Endometrium (tissue), 2 donors: ENCODE data around the gene POLR2E.

Experiments used
- FAIRE-seq: peaks from 2 replicates; lab custom pipeline; 2012; peaks lifted over from hg19 to GRCh38; lab: Jason Lieb, UNC
- donor health status: control.
- donor health status: control.

The POLR2E gene

DNA sequence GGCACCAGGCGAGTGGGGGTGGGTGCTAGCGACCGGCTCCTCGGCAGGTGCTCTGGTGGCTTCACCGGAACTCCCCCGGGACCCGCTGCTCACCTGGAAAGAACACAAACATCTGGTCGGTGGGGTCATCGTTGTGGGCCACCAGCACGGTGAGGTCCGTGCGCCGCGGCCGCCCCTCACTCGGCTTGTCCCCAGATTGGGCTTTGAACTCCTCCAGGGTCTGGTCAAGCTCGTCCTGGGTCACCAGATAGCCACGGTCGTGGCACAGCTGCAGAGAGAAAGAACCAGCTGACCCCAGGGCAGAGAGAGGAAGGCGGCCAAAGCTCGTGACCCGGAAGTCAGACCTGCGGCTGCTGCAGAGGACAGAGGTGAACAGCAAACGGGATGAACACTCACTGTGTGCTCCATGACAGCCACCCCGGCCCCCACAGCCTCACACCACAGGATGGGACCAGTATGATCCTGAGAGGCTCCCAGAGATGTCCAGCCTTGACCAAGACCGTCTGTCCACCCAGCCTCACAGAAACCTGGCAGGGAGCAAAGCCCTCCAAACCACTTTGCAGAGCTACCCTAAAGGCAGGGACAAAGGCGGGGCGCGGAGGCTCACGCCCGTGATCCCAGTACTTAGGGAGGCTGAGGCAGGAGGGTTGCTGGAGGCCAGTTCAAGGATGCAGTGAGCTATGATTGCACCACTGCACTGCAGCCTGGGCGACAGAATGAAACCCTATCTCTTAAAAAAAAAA lies 1.2 kb downstream of the POLR2E start:
- no peak for FAIRE-seq

DNA sequence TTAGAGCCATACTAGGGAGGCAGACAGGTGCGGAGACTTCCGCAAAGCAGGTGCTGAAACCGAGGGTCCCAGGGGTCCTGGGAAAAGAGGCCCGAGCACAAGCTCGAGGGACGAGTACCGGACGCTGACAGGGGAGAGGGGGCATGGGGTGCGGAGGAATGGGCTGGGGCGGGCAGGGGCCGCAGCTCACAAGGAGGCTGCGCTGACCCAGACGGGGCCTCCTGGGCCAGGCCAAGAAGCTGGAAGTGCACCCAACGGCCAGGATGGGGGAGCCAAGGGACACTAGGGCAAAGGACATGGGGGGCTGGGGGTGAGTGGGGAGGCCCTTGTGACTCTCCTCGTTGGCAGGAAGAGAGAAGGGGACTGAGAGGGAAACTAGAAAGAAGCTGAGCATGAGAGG lies 1.8 kb downstream of the POLR2E start:
- no peak for FAIRE-seq

DNA sequence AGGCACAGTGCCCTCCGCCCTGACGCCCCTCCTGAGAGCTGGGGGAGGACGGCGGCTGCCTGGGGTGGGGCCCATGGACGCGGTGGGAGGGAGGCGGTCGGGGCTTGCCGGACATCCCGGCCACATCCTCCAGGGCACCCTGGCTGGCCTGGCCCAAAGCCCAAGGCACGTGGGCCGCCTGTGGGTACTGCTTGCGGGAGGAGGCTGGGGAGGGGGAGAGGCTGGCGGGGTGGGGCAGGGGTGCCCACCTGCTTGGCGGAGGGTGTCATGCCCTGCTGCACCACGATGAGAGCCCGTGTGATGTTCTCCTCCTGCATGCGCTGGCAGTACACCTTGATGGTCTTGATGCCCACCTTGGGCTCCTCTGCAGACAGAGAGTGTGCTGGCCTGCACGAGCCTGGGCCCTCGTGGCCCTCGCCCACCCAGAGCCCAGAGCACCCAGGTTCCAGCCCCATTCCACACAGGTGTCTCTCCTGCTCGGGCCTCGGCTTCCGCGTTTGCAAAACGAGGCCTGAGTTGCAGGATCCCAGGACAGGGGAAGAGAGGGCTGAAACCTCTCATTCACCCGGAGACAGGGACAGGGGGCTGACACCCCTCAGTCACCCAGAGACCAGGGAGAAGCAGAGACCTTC lies 3.5 kb downstream of the POLR2E start:
- no peak for FAIRE-seq

DNA sequence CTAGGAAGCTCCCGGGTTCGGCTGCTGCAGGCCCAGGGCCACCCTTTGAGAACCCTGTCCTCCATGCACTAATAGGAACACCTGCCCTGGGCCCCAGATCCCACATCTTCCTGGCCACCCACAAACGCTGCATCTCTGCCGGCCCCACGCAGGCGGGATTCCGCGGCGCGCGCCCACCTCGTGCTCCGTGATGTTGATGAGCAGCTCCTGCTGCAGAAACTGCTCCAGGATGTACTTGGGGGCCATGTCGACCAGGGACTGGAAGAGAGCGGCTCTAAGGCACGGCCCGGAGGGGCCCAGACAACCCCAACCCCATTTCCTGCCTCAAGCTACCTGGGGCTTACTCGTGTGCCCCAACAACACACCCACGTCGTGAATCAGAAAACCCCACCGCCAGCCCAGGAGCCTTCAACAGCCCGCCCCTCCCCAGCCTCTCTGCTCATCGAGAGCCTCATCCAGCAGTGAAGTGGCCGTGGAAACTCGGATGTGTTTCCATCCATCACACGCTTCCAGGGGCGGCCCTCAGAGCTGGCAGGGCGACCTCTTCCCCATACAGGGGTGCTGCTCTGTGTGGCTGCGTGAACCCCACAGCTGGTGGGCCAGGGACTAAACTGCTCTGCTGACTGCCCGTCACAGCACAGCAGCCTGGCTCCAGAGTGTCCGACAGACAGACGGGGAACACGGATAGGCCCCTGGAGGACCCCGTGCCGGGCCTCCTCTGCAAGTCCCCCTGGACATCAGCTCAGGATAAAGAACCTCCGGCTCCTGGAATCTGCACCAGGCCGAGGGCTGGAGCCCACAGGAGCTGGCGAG lies 4.2 kb downstream of the POLR2E start:
- FAIRE-seq: no peak

DNA sequence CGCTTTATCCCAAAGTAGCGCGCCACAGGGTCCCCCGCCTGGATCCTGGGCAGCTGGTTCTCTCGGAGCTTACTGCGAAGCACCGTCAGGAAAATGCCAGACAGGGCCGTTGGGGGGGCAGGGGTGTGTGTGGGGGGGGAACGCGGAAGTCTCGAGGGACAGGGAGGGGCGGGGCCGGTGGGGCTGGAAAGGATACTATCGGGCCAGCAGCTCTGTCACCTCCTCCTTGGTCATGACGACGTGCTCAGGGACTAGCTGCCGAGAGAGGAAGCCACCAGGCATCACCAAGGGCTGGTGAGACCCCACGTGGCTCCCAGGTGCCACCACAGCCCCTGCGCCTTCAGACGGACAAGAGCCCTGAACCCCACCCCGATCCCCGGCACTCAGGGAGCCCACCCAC lies 5.3 kb downstream of the POLR2E start:
- no peak for FAIRE-seq

DNA sequence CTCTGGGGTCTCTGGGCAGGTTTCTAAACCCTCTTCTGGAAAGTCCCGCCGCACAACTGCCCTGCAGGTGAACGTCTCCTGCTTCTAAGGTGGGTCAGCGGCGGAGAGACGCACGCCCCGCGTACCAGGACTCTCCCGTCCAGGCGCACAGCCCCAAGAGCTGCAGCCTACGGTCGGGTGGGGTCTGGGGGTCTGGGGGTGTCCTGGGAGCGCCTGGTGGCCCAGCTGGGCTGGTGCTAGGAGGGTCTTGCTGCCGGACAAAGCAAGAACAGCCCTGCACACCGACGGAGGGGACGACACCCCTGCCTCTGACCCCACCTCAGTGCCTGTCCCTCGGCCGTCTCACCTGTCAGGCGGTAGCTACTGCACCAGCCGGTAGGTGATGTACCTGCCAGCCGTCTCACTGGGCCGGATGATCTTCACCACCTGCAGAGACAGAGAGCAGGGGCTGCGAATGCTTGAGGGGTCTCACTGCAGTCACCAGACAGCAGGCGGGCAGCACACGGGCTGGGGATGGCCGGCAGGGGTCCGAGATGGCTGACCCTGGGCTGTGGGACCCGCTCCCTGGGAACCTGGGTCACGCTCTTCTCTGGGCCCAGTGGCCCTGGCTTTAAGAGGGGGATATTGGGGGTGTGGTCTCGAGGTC lies 5.9 kb downstream of the POLR2E start:
- FAIRE-seq: no peak

DNA sequence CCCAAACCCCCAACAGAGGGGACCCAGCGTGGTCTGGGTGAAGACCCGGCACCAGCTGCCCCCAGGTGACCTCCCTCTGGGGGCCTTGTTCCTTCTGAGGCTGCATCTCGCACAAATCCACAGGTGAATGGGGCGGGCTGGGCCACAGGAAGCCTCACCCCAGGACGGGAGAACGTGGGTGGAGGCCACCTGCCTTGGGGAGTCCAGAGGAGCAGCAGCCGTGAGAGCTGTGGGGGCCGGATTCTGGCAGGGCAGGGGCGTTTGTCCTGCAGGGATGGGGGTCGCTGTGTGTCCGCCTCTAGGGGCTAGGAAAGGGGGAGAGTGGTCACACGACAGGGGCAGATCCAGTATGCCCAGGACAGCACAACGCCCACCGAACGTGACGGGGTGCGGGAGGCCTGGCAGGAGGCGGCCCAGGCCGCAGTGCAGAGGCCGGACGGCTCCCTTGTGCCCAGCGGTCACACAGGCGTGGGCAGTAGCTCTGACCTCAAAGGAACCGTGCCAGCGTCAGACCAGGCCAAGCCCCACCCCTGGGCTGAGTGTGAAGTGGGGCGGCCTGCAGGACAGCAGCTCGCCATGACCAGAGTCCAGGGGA lies 6.7 kb downstream of the POLR2E start:
- FAIRE-seq: no peak

DNA sequence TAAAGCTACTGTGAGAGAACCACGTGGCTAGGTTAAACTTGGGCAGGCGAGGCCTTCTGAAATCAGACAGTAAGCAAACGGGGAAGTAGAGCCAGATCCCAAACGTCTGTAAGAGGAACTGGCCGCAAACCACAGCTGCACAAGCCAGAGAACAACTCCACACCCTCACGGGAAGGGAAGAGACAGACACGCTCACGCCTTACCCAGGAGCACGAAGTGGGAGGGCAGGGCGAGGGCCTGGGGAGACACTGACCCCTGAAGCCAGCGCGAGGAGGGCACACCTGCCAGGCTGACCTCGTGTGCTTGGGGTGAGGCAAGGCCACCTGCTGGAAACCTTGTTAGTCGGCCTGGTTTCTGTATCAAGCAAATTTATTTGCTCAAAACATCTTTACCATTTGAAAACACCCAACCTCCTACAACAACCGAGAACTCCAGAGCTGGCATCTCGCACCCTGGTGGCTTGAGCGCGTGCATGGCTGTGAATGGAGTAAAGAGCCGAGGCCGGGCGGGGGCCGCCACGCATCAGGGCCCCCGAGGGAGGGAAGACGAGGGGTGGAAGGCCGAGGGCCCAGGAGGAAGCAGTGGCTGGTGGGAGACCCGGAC lies 7.3 kb downstream of the POLR2E start:
- no peak for FAIRE-seq

DNA sequence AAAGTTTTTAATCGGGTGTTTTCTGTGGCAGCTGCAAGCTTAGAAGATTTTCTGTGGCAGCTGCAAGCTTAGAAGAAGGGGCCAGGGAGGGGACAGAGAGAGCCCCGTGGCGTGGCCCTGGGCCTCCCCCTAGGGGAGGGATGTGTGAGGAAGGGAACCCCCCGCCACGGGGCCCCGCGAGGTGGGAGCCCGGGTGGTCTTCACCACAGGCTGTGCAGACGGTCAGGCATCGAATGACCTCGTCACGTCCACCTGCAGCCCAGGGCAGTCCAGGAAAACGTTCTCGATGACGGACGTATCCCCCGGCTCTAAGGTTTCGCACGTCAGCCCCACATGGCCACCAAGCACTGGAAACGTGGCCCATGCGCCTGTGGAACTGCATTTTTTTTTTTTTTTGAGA lies 8.6 kb downstream of the POLR2E start:
- FAIRE-seq: no peak

DNA sequence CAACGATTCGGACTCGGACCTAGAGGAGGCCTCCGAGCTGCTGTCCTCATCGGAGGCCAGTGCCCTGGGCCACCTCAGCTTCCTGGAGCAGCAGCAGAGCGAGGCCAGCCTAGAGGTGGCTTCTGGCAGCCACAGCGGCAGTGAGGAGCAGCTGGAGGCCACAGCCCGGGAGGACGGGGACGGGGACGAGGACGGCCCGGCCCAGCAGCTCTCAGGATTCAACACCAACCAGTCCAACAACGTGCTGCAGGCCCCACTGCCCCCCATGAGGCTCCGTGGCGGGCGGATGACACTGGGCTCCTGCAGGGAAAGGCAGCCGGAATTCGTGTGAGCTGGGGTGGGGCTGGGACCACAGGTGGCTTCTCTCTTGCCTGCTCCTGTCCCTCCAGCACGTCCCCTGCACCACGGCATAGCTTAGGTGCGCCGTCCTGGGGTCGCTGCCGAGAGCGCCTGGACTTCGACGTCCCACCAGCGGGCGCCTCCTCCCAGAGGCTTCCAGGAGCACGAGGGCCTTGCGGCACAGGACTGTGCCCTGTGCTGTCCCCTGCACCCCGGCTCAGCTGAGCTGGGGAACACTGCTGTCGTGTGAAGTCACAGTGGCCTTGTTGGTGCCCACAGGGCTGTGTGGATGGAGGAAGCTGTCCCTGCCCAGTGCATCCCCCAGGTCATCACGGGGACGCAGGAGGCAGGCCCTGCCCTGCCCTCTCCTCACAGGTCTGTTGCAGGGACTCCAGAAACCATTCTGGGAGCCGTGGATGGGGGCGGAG lies 9.3 kb downstream of the POLR2E start:
- no peak for FAIRE-seq

DNA sequence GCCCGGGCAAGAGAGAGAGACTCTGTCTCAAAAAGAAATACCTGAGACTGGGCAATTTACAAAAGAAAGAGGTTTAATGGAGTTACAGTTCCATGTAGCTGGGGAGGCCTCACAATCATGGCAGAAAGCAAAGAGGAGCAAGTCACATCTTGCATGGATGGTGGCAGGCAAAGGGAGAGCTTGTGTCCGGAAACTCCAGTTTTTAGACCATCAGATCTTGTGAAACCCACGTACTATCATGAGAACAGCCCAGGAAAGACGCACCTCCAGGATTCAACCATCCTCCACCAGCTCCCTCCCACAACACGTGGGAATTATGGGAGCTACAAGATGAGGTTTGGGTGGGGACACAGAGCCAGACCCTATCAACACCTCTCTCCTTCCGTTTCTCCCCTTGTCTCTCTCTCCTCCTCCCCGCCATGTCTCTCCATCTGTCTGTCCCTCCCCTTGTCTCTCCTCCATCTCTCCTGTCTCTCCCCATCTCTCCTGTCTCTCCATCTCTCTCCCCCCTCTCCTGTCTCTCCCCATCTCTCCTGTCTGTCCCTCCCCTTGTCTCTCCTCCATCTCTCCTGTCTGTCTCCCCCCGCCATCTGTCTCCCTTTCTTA lies 10.0 kb downstream of the POLR2E start:
- no peak for FAIRE-seq

DNA sequence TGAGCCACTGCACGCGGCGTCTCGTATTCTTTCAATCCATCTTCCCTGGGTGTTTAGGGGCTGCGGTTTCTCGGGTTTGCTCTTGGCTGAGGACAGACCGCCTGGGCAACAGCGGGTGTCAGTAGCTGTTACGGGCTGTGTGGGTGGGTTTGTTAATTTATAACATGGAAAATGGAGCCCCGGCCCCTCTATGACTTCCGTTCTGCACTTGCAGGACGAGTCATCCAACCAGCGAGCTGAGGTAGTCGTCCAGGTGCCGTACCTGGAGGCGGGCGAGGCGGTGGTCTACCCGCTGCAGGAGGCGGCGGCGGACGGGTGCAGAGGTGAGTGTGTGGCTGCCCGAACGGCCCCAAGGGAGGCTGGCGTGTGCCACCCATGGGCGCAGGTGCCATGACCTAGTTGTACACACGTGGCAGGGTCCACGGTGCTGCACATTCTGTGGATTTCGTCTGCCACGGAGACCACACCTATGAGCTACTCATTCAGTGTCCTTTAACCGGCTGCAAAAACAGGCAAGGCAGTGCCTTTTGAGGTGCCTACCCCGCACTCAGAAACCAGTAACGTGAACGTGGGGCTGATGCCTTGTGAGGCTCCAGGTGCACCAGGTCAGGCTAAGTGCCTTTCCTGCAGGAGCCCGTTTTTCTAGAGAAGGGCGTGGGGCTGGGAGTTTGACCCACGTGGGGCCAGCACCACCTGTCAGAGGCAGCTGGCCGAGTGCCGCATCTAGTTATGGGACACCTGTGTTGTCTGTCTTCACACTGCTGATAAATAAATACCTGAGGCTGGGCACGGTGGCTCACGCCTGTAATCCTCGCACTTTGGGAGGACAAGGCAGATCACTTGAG lies 10.9 kb downstream of the POLR2E start:
- no peak for FAIRE-seq

DNA sequence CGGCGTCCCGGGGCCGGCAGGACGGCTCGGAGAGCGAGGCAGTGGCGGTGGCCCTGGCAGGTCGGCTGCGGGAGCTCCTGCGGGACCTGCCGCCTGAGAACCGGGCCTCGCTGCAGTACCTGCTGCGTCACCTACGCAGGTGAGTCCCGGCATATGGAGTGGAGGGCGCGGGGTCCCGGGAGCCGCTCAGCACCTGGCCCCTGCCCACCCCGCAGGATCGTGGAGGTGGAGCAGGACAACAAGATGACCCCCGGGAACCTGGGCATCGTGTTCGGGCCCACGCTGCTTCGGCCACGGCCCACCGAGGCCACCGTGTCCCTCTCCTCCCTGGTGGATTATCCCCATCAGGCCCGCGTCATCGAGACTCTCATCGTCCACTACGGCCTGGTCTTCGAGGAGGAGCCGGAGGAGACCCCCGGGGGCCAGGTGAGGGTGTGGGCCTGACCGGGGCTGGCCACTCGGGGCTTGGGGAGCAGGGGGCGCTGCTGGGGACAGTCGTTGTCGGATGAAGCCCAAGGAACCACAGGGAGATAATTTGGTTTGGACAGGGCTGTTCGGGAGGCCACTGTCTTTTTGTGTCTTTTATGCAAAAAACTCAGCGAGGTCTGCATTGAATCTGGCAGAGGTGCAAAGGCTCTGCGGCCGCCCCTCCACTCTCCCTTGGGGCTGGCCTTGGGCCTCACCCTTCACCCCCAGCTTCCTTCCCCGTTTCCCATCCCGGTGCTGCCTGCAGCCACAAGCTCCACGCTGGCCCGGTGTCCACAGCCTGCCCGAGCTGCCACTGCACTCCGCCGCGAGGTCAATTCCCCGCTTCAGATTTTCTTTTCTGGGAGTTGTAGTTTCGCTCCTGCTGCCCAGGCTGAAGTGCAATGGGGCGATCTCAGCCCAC lies 12.0 kb downstream of the POLR2E start:
- no peak for FAIRE-seq

DNA sequence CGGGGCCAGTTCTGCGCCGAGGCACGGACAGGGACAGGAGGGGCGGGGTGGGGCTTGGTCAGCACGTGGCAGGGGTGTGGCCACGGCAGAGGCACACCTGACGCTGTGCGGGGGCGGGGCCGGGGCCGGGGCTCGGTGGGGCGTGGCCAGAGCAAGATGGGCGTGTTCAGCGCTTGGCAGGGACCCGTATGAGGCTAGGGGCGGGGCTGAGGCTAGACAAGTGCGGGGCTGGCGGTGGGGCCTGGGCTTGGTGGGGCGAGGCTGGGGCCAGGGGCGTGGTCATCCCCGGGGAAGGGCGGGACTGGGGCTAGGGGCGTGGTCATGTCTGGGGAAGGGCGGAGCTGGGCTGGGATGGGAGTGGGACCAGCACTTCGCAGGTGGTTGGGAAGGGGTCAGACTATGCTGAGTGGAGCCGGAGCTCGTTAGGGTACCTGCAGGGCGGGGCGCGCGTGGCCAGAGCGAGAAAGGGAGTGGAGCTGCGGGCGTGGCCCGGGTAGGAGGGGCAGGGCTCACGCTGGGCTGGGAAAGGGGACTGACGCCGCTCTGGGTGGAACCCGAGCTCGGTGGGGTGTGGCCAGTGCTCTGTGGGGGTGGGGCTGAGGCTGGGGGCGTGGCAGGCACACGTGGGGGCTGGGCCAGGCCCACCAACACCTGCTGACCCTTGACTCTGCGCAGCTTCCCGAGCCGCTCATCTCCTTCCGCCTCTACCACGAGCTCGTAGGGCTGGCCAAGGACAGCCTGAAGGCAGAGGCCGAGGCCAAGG lies 12.8 kb downstream of the POLR2E start:
- FAIRE-seq: no peak

DNA sequence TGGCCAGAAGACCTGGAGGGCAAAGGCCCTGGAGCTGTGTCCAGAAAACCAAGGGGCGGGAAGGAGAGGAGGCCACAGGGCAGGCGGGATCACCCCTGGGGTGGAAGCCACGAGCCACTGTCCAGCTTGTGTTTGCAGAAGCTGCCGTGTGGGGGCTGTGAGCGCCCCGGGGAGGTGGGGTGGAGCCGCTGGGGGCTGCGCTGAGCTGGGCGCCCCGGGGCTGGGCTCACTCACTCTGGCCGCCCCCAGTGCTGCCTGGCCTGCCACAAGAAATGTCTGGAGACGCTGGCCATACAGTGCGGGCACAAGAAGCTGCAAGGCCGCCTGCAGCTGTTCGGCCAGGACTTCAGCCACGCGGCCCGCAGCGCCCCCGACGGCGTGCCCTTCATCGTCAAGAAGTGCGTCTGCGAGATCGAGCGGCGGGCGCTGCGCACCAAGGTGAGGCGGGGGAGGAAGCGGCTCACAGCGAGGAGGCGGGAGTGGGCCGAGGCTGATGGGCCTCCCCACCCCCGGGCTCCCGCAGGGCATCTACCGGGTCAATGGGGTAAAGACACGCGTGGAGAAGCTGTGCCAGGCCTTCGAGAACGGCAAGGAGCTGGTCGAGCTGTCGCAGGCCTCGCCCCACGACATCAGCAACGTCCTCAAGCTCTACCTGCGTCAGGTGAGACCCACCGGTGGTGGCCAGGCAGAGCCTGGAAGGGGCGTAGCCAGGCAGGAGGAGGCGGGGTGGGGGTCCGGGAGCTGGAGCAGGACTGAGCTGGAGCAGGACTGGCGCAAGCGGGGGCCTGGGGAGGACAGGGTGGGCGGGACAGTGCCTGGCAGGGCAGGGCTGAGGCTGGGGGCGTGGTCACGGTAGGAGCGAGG lies 13.6 kb downstream of the POLR2E start:
- FAIRE-seq: no peak

DNA sequence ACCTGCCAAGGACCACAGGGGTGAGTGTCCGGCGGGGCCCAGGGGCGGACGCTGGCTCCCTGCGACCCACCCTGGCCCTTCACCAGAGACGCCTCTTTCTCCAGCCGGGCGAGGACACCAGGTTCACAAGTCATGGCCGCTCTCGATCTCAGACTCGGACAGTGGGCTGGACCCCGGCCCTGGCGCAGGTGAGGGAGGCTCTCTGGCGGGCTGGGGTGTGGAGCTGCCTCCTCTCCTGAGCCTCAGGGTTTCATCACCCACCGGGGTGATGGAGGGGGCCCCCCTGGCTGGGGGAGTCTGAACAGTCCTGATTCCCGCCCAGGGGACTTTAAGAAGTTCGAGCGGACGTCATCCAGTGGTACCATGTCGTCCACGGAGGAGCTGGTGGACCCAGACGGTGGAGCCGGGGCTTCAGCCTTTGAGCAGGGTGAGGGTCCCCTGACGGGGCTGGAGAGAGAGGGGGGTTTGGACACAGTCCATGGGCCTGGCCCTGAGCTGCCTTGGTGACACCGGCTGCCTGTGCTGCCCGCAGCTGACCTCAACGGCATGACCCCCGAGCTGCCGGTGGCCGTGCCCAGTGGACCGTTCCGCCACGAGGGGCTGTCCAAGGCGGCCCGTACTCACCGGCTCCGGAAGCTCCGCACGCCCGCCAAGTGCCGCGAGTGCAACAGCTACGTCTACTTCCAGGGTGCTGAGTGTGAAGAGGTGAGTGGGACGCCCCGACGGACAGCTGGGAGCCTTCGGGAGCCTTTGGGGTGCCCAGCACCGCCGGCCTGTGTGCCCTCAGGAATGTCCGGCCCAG lies 14.6 kb downstream of the POLR2E start:
- FAIRE-seq: no peak
